ENCODE data around the gene CRY1.

The CRY1 gene

GRCh38 chr12:106956048-106956578 is 137.2 kb downstream of the CRY1 start:
- DNase-seq = peak in 4 of 5 experiments; percentile 31 to 77 (median 49)

GRCh38 chr12:106955377-106956047 is 137.8 kb downstream of the CRY1 start, which contains the start of gene TMEM263:
Gene TMEM263 (plus strand): TSS chr12:106955907. CDS start chr12:106967117, 11,210 bp downstream.
- peak; percentile 77 to 96 (median 85) for DNase-seq

GRCh38 chr12:106954462-106955376 is 138.6 kb downstream of the CRY1 start:
- DNase-seq = peak in 3 of 5 experiments; percentile 6 to 18 (median 8)

- DNase-seq = no peak
Measured at GRCh38 chr12:106953352-106954250, 139.7 kb downstream of the CRY1 start.

- DNase-seq = no peak
Measured at GRCh38 chr12:106950591-106950990, 142.8 kb downstream of the CRY1 start.

- DNase-seq = no peak
Measured at GRCh38 chr12:106947461-106947860, 145.9 kb downstream of the CRY1 start.

GRCh38 chr12:106945261-106945851 is 148.0 kb downstream of the CRY1 start:
- no peak for DNase-seq

- DNase-seq = no peak
Measured at GRCh38 chr12:106942775-106943174, 150.6 kb downstream of the CRY1 start.

GRCh38 chr12:106941481-106942156 is 151.7 kb downstream of the CRY1 start:
- DNase-seq = no peak
